ENCODE results near the gene GPC3.

GPC3 gene

GRCh38 chrX:133575501-133576136 is 409.8 kb downstream of the GPC3 start:
- Mint-ChIP-seq H3K9me3 (ENCODE audit: low read depth) (peaks cover 7% of the 10 kb centered on the region), H3K4me1 (ENCODE audit: low read depth) (no peaks in the 10 kb centered on the region)

GRCh38 chrX:133574716-133575115 is 410.7 kb downstream of the GPC3 start:
- Mint-ChIP-seq H3K4me1 (ENCODE audit: low read depth) (no peaks in the 10 kb centered on the region), H3K27ac (no peak overlapping the region), H3K36me3 (no peaks in the 10 kb centered on the region), H3K27me3 (no peaks in the 10 kb centered on the region), H3K9me3 (ENCODE audit: low read depth) (peaks cover 7% of the 10 kb centered on the region), H3K4me3 (no peak overlapping the region)

More at GRCh38 chrX:133575501-133576136, 409.8 kb downstream of the GPC3 start:
- no peak overlapping the region for H3K27ac Mint-ChIP-seq
- H3K36me3 Mint-ChIP-seq = no peaks in the 10 kb centered on the region
- no peaks in the 10 kb centered on the region for H3K27me3 Mint-ChIP-seq
- H3K4me3 Mint-ChIP-seq = no peak overlapping the region

GRCh38 chrX:133570549-133570948 is 414.8 kb downstream of the GPC3 start:
- Mint-ChIP-seq H3K4me3 (no peak overlapping the region), H3K9me3 (ENCODE audit: low read depth) (peaks cover 7% of the 10 kb centered on the region), H3K36me3 (no peaks in the 10 kb centered on the region), H3K4me1 (ENCODE audit: low read depth) (no peaks in the 10 kb centered on the region), H3K27me3 (no peaks in the 10 kb centered on the region), H3K27ac (no peak overlapping the region)

- no peaks in the 10 kb centered on the region for H3K27me3 Mint-ChIP-seq
- H3K4me1 Mint-ChIP-seq (ENCODE audit: low read depth) = no peaks in the 10 kb centered on the region
- H3K9me3 Mint-ChIP-seq (ENCODE audit: low read depth) = peaks cover 7% of the 10 kb centered on the region
- H3K4me3 Mint-ChIP-seq = no peak overlapping the region
- H3K27ac Mint-ChIP-seq = no peak overlapping the region
- no peaks in the 10 kb centered on the region for H3K36me3 Mint-ChIP-seq
Measured at GRCh38 chrX:133569217-133569616, 416.2 kb downstream of the GPC3 start.

GRCh38 chrX:133568109-133568508 is 417.3 kb downstream of the GPC3 start:
- Mint-ChIP-seq H3K4me1 (ENCODE audit: low read depth) (no peaks in the 10 kb centered on the region), H3K27me3 (no peaks in the 10 kb centered on the region), H3K4me3 (no peak overlapping the region), H3K27ac (no peak overlapping the region), H3K36me3 (no peaks in the 10 kb centered on the region), H3K9me3 (ENCODE audit: low read depth) (peaks cover 7% of the 10 kb centered on the region)

- Mint-ChIP-seq H3K27me3 (no peaks in the 10 kb centered on the region), H3K9me3 (ENCODE audit: low read depth) (no peaks in the 10 kb centered on the region), H3K4me1 (ENCODE audit: low read depth) (no peaks in the 10 kb centered on the region), H3K36me3 (no peaks in the 10 kb centered on the region), H3K4me3 (no peak overlapping the region), H3K27ac (no peak overlapping the region)
Measured at GRCh38 chrX:133566876-133567275, 418.5 kb downstream of the GPC3 start.

- H3K27me3 Mint-ChIP-seq = no peaks in the 10 kb centered on the region
- no peak overlapping the region for H3K4me3 Mint-ChIP-seq
- H3K9me3 Mint-ChIP-seq (ENCODE audit: low read depth) = no peaks in the 10 kb centered on the region
- H3K4me1 Mint-ChIP-seq (ENCODE audit: low read depth) = no peaks in the 10 kb centered on the region
- no peak overlapping the region for H3K27ac Mint-ChIP-seq
- no peaks in the 10 kb centered on the region for H3K36me3 Mint-ChIP-seq
Measured at GRCh38 chrX:133563705-133564104, 421.7 kb downstream of the GPC3 start.

- Mint-ChIP-seq H3K9me3 (ENCODE audit: low read depth) (no peaks in the 10 kb centered on the region), H3K27ac (no peak overlapping the region), H3K36me3 (peaks cover 2% of the 10 kb centered on the region), H3K4me1 (ENCODE audit: low read depth) (no peaks in the 10 kb centered on the region), H3K4me3 (no peak overlapping the region), H3K27me3 (no peaks in the 10 kb centered on the region)
Measured at GRCh38 chrX:133561251-133561650, 424.1 kb downstream of the GPC3 start.

GRCh38 chrX:133559909-133560308 is 425.5 kb downstream of the GPC3 start:
- H3K27ac Mint-ChIP-seq = no peak overlapping the region
- peaks cover 4% of the 10 kb centered on the region for H3K9me3 Mint-ChIP-seq (ENCODE audit: low read depth)
- H3K27me3 Mint-ChIP-seq = no peaks in the 10 kb centered on the region
- H3K36me3 Mint-ChIP-seq = peaks cover 6% of the 10 kb centered on the region
- H3K4me3 Mint-ChIP-seq = no peak overlapping the region
- H3K4me1 Mint-ChIP-seq (ENCODE audit: low read depth) = no peaks in the 10 kb centered on the region

GRCh38 chrX:133555782-133556458 is 429.5 kb downstream of the GPC3 start:
- Mint-ChIP-seq H3K9me3 (ENCODE audit: low read depth) (peaks cover 4% of the 10 kb centered on the region), H3K4me1 (ENCODE audit: low read depth) (no peaks in the 10 kb centered on the region), H3K4me3 (no peak overlapping the region), H3K27me3 (no peaks in the 10 kb centered on the region), H3K36me3 (peaks cover 6% of the 10 kb centered on the region), H3K27ac (no peak overlapping the region)

- H3K4me3 Mint-ChIP-seq = no peak overlapping the region
- no peaks in the 10 kb centered on the region for H3K4me1 Mint-ChIP-seq (ENCODE audit: low read depth)
- H3K27ac Mint-ChIP-seq = no peak overlapping the region
- no peaks in the 10 kb centered on the region for H3K27me3 Mint-ChIP-seq
- H3K36me3 Mint-ChIP-seq = peaks cover 3% of the 10 kb centered on the region
- H3K9me3 Mint-ChIP-seq (ENCODE audit: low read depth) = peaks cover 4% of the 10 kb centered on the region
Measured at GRCh38 chrX:133550665-133551485, 434.5 kb downstream of the GPC3 start.

- H3K27ac Mint-ChIP-seq = no peak overlapping the region
- no peaks in the 10 kb centered on the region for H3K27me3 Mint-ChIP-seq
- peaks cover 2% of the 10 kb centered on the region for H3K36me3 Mint-ChIP-seq
- H3K9me3 Mint-ChIP-seq (ENCODE audit: low read depth) = no peaks in the 10 kb centered on the region
- no peaks in the 10 kb centered on the region for H3K4me1 Mint-ChIP-seq (ENCODE audit: low read depth)
- no peak overlapping the region for H3K4me3 Mint-ChIP-seq
Measured at GRCh38 chrX:133549295-133549933, 436.0 kb downstream of the GPC3 start.

- H3K36me3 Mint-ChIP-seq = peaks cover 2% of the 10 kb centered on the region
- H3K4me3 Mint-ChIP-seq = no peak overlapping the region
- no peak overlapping the region for H3K27ac Mint-ChIP-seq
- H3K4me1 Mint-ChIP-seq (ENCODE audit: low read depth) = no peaks in the 10 kb centered on the region
- H3K9me3 Mint-ChIP-seq (ENCODE audit: low read depth) = no peaks in the 10 kb centered on the region
- H3K27me3 Mint-ChIP-seq = no peaks in the 10 kb centered on the region
Measured at GRCh38 chrX:133546441-133546840, 439.0 kb downstream of the GPC3 start.

GRCh38 chrX:133544778-133545177 is 440.6 kb downstream of the GPC3 start:
- Mint-ChIP-seq H3K4me1 (ENCODE audit: low read depth) (no peaks in the 10 kb centered on the region), H3K9me3 (ENCODE audit: low read depth) (no peaks in the 10 kb centered on the region), H3K27ac (no peak overlapping the region), H3K27me3 (no peaks in the 10 kb centered on the region), H3K36me3 (peaks cover 2% of the 10 kb centered on the region), H3K4me3 (no peak overlapping the region)

- Mint-ChIP-seq H3K4me1 (ENCODE audit: low read depth) (no peaks in the 10 kb centered on the region), H3K27ac (no peak overlapping the region), H3K36me3 (peaks cover 2% of the 10 kb centered on the region), H3K27me3 (no peaks in the 10 kb centered on the region), H3K9me3 (ENCODE audit: low read depth) (no peaks in the 10 kb centered on the region), H3K4me3 (no peak overlapping the region)
Measured at GRCh38 chrX:133544115-133544514, 441.3 kb downstream of the GPC3 start.

Data from activated naive CD8-positive, alpha-beta T cell (primary cell).